HG03097 (cell line): Measurements from ENCODE around the gene TSR2.
A peak's percentile ranks its signal among the peaks of the same experiment; 100 is the strongest.

ENCODE experiments used
- ATAC-seq: cut with Tn5 transposase; IDR thresholded peaks from one replicate; pipeline ENCODE4 v1.9.1; 2021; ENCODE audit not compliant: unreplicated experiment, low FRiP score

The TSR2 gene, protein sequence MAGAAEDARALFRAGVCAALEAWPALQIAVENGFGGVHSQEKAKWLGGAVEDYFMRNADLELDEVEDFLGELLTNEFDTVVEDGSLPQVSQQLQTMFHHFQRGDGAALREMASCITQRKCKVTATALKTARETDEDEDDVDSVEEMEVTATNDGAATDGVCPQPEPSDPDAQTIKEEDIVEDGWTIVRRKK

DNA sequence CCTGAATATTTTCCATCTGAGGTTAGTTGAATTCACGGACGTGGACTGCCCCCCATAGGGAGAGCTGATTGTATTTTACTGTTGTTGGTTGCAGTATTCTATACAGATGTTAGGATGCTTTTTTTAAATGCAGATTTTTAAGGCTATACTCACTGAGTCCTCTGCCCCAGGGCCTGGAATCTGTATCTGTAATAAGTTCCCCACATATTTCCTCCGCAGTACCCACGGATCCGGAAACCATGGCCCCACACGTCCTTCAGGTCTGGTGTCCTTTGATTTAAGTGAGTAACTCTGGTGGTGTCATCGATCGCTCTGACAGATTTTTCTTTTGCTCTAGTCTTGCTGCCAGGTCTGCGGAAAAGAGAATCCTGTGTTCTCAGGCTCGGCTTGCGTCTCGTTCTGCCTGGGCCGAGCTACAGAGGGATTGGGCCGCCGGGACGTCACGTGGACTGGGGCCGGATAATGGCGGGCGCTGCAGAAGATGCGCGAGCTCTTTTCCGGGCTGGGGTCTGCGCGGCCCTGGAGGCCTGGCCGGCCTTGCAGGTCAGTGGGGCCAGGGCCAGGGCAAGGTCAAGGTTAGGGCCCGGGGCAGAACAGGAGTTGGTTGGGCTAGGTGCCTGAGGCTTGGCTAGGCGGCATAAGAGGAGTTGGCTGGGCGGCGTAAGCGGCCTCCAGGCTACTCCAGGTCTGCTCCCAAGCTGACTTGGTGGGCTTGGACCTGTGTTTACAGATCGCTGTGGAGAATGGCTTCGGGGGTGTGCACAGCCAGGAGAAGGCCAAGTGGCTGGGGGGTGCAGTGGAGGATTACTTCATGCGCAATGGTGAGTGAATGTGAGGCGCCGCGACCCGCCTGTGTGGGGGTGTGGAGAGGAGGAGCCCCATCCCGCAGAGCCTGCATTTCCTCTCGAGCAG is at the start of gene TSR2:
Gene TSR2, plus strand, starts transcription at position 445 of the 912 bp plus-strand sequence. Its CDS starts 18 bp downstream, at position 463.
- ATAC-seq: peak; percentile 87

DNA sequence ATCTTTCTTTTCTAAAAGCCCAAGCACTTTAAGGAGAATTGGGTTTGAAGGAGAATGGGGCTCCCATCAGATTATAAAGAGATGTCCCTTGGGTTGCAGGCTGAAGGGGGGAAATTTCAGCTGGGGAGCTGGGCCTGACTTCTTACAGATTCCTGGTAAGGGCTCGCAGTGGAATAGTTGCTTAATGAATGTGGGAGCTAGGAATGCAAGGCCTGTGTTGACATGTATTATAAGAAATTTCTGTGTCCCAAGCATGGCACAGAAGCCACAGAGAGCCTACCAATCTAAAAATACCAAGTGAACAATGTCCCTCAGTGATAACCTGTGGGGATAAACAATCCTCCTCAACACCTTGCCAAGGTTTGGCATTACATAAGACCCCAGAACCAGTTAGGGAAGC is 43.1 kb upstream of the TSR2 start:
- ATAC-seq: no peak

DNA sequence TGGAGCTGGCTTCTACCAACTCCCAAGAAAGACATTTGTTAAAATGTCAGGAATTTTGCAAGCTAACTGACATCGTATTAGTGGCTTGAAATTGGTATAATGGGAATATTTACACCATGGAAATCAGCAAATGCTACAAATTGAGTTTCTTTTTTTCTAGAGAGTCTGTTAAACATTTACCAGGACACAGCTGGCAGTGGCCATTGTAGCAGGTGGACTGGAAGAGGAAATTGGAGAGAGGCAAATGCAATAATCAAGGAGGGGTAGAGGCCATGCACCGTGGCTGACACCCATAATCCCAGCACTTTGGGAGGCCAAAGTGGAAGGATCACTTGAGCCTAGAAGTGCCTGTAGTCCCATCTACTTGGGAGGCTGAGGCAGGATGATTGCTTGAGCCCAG is 32.9 kb upstream of the TSR2 start:
- ATAC-seq: no peak

DNA sequence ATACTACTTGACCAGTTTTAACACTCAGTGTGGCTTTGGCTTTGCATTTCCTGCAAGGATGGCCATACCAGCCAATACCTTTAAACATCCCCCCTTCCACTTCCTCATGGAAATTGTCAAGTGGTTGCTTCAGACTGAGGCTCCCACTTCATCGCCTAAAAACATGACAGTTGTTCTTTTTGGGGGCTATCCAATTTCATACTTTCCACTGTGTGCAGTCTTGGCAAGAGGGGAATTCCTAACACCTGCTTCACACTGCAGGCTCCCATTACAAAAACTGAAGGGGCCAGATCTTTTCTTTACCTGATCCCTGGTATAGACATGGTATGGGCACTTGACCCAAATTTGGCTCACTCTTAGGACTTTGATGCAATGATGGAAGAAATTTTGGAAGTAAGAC is 28.5 kb upstream of the TSR2 start:
- no peak for ATAC-seq

DNA sequence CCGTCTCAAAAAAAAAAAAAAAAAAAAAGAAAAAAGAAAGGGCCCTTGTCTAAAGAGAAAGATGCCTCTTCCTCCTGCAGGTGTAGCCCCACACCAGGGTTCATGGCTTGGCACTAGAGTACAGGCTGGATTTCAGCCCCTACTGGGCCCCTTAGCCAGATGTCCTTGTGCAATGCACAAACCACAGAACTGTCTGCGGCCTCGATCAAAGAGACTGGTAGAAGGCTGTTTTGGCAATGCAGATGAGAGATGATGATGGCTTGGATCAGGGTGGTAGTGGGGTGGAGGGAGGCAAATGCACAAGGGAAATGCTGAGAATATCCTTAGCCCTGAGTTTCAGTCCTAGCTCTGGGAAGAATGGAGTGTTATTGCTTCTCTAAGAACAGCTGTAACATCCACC is 26.5 kb upstream of the TSR2 start:
- no peak for ATAC-seq

DNA sequence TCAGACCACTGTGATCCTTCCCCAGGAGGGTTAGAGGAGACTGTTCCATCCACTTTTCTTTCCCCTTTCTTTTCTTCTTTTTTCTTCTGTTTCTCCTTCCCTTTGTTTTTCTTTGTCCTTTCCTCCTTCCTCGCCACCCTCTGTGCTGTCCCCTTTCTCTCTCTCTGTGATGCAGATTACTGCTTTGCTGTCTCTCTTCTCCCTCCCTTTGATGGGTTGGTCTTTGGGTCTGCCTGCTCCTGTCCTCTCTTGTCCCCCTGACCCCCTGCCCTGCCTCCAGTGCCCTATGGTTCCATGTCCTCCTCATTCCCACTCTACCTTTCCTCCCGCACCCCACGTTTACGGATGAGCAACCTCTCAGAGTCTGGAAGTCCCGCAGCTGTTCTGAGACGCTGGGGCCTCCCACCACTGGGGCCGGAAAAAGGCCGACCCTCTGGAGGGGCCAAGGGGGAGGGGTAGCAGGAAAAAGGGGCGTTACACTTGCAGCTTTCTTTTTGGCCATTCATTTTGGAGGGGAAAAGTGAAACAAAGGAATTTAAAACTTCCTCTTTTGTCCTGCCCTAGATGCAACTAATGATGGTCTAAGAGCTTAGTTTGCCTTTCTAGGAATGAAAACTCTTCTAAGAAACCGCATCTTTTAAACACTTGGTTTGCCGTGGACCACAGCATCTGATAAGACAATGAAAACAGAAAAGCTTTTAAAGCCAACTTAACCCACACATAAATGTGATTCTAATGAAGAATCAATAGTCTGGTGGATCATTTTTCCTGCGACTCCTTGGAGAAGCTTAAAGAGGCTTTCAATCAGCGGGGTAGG is 24.5 kb upstream of the TSR2 start:
- no peak for ATAC-seq

DNA sequence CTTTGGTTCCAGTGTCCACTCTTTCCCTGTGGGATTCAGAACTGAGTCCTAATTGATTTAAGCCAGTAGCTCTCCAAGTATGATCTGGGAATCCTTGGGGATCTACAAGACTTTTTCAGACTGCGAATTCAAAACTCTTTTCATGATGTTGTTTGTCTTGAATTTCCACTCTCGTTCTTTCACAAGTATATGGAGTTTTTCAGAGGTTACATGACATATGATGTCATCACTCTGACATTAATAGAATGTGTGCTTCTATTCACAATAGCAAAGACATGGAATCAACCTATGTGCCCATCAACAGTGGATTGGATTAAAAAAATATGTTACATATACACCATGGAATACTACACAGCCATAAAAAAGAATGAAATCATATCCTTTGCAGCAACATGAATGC is 23.2 kb upstream of the TSR2 start:
- ATAC-seq: no peak

DNA sequence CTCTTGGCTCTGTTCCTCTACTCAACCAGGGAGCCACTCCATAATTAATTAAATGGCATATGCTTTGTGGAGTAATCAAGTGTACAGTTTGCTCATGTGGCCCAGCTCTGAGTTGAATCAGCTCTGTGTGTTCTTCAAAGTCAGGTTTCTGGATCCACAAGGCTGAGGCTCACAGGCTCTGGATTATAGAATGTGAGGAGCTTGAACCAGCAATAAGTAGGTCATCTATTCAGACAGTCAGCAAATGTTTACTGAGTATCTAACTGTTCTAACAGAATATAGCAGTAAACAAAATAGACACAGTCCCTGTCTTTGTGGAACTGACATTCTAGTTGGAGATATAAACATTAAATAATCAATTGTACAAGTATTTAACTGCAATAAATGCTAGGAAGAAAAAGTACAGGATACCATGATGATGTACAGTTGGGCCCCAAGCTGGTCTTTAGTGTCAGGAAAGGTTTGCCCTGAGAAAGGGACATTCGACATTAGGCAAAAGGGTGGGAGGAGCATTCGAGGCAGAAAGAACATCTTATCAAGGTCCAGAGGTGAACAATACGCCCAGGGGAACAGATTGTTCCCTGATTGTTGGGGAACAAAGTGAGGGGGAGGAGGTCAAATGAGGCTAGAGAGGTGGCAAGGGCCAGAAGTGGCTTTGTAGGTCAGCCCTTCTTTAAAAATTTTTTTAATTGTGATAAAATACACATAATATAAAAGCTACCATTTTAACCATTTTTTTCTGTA is 20.5 kb upstream of the TSR2 start:
- no peak for ATAC-seq

DNA sequence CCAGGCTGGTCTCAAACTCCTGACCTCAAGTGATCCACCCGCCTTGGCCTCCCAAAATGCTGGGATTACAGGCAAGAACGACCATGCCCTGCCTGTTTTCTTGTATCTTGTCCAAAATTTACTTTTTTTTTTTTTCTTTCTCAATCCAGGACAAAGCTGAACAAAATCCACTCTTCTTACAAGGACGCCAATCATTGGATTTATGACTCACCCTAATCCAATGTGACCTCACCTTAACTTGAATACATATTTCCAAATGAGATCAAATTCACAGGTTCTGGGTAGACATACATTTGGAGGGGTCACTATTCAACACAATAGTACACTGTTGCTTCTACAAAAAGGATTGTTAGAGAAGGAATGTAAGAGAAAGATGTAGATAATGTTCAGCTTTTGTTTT is 18.0 kb upstream of the TSR2 start:
- ATAC-seq: no peak

DNA sequence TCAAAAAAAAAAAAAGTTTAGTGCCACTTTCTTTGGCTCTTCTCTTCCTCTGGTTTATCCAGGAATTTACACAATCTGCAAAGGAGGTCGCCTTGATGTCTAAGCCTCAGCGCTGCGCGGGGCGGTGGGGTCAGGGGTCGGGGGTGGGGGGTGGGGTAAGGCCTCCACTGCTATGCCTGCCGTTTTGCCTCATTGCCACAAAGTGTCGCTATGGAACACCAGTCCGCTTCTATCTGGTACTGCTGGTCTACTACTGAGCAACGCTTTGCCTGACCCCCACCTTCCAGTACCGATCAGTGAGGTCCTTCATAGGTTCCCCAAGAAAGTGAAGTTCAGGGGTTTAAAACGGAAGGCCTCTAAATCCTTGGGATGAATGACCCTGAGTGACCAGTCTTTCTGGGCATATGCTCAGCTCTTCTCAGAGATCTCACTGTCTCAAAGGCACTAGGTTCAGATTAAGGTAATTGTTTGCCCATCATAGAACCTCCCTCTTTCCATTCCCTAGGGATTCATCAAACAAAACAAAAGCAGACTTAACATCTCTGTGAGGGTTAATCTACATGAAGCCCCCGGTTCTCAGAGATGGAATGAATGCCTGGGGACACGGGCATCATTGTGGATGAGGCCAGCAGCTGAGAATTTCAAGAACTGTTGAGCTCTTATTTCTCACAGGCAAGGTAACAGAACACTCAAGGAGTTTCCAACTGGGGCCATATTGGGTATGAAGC is 16.9 kb upstream of the TSR2 start:
- ATAC-seq: no peak

DNA sequence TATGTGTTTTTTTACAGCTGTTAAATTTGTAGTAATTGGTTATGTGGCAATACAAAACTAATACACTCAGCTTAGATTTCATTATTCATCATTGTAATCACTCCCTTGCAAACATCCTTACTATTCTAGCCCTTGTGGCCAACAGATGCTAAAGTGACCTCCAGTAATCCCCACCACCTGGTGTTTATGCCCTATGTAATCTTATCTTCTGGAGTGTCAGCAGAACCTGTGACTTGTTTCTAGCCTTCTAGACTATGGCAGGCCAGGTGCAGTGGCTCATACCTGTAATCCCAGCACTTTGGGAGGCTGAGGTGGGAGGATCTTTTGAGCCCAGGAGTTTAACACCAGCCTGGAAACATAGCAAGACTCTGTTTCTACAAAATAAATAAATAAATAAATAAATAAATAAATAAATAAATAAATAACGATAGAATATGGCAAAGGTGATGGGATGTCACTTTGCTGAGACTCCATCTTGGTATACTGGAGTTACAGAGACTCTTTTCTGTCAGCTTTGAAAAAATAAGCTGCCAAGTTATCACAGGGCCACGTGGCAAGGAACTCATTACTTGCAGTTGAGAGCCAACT is 12.3 kb upstream of the TSR2 start:
- no peak for ATAC-seq

DNA sequence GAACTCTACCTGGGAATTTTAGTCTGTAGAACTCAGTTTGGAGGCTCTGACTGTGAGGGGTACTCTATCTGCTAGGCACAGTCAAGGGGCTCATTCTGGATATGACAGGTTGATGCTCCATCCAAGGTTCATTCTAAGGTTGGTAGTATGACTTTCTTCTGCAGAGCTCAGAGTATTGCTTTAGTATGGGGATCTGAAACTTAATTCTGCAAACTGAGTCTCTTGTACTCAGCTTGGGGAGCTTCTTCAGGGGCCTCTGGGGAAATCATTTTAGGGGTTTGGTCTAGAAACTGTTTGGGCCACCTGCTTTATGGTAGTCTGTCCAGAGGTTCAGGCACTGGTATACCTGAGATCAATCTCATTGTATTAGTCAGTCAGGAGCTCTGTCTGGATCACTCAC is 9.7 kb upstream of the TSR2 start:
- no peak for ATAC-seq

DNA sequence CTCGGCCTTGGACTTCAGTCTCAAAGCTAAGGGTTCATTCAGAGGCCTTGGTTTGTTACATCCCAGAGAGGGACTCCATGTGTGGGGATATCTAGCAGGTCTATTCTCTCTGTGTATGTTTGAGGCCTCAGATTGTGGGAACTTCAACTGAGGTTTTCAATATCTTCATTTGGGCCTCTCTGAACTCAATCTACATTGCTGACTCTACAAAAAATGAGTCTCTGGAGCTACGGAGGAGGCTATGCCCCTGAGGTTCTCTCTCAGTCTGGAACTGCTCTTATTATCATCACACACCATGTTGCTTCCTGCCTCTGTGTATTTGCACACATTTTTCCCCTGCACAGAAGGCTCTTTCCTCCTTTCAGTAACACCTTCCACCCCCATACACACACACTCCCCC is 5.1 kb upstream of the TSR2 start:
- no peak for ATAC-seq

DNA sequence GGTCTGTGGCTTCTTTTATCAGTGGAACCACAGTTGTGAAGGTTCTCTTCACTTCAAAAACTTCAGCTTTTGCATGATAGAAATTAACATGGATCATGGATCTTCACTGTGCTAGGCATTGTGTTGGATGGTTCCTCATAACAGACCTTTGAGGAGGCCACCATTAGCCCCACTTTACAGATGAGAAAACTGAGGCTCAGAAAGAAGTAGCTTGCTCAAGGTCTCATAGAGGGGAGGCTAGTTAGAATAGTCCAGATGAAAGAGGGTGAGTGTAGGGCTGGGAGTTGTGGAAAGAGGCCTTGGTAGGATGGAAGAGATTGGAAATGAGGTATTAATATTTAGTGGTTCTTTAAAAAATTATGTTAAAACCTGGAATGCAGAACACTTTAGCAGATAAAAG is 2.6 kb downstream of the TSR2 start:
- no peak for ATAC-seq

DNA sequence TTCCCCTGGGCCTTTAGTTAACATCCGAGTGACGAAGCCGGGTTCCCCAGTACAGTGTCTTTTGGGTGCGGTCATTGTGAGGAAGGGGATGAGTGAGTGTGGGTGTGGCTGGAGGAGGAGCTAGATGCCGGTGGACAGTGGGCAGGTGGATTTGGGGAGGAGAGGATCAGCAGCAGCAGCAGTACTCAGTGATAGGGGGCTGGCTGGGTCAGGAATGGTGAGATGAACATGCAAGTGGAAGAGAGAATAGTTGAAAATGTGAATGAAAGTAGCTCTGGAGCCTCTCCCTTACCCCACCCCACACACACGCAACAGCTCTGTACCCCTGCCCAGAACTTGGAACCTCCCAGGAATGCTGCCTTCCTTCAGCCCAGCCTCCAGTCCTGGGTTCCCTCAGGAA is 4.5 kb downstream of the TSR2 start:
- ATAC-seq: no peak

DNA sequence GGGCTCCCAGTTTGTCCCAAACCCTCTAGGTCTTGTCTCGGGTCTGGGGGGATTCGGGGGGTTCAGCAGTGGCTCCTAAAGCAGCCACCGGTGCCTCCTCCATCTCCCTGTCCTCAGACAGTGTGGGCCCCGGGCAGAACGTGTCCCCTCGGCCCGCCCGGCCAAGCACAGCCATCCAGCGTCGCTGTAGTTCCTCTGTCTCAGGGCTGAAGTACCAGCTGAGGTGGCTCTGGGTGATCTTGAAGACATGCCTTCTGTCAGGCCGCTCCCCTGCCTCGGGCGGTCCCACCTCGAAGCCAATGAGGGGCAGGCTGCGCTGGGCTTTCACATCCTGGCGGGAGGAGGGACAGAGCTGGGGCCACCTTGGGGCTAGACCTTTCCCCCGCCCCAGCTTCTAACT is 5.9 kb downstream of the TSR2 start:
- no peak for ATAC-seq

DNA sequence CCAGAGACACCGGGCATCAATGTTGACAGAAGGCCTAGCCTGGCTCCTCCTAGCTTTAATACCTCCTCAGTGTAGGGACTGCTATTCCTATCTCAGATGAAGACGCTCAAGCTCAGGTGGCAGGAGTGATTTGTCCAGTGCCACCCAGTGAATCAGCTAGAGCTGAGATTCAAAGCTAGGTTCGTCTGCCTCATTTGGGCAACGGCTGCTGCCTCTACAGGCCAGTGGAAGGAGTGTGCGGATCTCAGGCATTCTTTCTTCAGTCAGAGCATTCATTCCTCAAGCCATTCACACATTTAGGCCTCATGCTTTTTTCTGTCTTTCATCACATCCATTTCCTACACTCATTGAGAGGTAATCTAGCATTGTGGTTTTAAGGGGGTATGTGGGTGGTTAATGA is 7.3 kb downstream of the TSR2 start:
- no peak for ATAC-seq

DNA sequence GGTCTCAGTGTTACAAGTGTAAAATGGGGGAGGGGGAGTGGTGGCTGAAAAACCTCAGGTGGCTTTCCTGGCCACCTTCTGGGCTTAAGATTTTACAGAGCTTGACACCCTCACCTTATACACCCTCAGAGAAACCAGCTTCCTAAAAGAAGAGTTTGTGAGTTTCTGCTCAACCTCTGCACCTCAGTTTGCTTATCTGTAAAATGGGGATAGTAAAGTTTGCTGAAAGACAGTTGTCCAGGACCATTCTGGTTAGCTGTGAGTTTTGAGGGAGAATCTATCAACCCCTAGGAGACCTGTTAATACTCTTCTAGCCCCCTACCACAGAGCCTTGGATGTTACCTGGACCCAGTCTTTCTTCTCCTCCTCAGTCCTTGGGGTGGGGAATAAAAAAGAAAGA is 9.7 kb downstream of the TSR2 start:
- ATAC-seq: no peak

DNA sequence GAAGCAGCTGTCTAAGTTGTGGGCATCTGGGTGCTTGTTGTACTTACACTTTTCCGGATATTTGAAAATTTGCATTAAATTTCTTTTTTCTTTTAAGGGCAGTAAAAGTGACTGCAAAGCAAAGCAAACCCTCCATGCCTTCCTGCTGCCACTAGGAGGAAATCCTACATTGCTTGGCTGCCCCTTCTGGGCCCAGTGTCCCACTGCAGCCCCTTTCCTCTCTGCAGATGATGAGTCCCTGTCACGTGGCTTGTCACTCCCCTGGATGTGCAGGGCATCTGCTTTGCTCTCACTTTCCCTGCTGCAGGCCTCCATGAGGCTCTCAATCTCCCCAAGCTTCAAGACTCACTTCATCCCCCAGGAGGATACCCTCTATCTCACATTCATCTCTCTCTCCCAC is 12.7 kb downstream of the TSR2 start:
- ATAC-seq: no peak
